ENCODE data around the gene ESPNL.
A peak's percentile ranks its signal among the peaks of the same experiment; 100 is the strongest.

ESPNL gene

DNA sequence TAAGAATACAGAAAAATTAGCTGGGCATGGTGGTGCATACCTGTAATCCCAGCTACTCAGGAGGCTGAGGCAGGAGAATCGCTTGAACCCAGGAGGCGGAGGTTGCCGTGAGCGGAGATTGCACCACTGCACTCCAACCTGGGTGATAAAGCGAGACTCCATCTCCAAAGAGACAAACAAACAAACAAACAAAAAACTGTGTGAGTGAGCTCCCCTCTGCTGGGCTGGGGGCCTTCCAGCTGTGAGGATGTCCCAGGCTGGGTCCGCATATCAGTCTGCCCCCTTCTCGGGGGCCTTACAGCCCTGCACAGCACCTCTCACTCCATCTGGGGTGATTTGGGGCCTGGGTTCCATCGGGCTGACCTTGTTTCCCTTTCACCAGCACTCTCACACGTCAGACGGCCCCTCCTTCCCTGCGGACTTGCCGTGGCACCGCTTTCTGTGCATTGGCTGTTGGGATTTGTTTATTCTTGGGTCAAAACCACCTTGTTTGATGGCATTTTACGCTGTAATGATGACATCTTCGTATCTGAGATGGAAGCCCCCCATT is 35.5 kb downstream of the ESPNL start:
- no peak overlapping the region for H3K9ac ChIP-seq
- H3K27ac ChIP-seq: peak overlapping the region in 1 of 11 experiments; percentile 22; a peak in 1 of 22 replicates
- H3K27me3 ChIP-seq: peaks cover 0 to 14% (median 0%) of the 10 kb centered on the region in 11 experiments; a peak in 8 of 22 replicates
- H4K20me1 ChIP-seq: peaks cover 0 to 5% (median 0%) of the 10 kb centered on the region in 11 experiments; a peak in 2 of 22 replicates
- H3K36me3 ChIP-seq: 0 out of 22 replicates have a peak, but pooled peaks cover 0 to 4% (median 0%) of the 10 kb centered on the region in 11 experiments
- H3K4me1 ChIP-seq: peaks cover 68 to 89% (median 81%) of the 10 kb centered on the region in 10 experiments
- H3K4me3 ChIP-seq: no peak overlapping the region
- no peaks in the 10 kb centered on the region for H3K9me3 ChIP-seq (replicated peaks in 1 of 11)
- TF ChIP-seq Cebpa-rat (IDR thresholded peaks at IDR 0.05): no peak
- no peak overlapping the region for H3K4me2 ChIP-seq

DNA sequence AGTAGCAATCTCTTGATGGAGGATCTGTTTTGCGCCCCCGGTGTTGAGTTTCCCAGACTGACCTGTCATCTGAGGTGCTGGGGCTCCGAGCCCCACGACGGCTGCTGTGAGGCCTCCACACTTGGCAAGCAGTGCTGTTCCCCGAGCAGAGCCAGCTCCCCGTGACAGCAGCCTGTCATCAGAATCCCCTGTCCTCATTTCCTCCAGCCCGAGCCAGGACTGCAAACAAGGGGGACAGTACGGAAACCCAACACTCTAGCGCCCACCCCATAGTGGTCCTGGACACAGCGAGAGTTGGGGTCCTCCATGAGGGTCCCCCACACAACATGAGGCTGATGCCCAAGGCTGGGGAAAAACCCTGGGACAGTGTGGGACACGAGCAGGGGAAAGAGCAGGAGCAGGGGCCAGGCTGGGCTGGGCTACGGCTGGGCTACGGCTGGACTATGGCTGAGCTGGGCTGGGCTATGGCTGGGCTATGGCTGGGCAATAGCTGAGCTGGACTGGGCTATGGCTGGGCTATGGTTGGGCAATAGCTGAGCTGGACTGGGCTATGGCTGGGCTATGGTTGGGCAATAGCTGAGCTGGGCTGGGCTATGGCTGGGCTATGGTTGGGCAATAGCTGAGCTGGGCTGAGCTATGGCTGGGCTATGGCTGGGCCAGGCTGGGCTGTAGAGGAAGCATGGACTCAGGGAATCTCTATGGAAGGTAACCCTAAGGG is 36.8 kb downstream of the ESPNL start:
- H4K20me1 ChIP-seq: peaks cover 0 to 18% (median 0%) of the 10 kb centered on the region in 11 experiments; a peak in 4 of 22 replicates
- H3K27me3 ChIP-seq: peaks cover 0 to 1% (median 0%) of the 10 kb centered on the region in 11 experiments; a peak in 1 of 22 replicates
- peak overlapping the region in 7 of 11 experiments; percentile 7 to 74 (median 20); a peak in 9 of 22 replicates for H3K27ac ChIP-seq
- peak overlapping the region; percentile 86 to 98 (median 95) for H3K4me2 ChIP-seq
- peaks cover 69 to 89% (median 81%) of the 10 kb centered on the region in 10 experiments for H3K4me1 ChIP-seq
- H3K4me3 ChIP-seq: no peak overlapping the region
- TF ChIP-seq Cebpa-rat (IDR thresholded peaks at IDR 0.05): peak in 7 of 11 experiments; percentile 21 to 92 (median 86); a peak in 11 of 22 replicates
- 0 out of 22 replicates have a peak, but pooled peaks cover 0 to 10% (median 0%) of the 10 kb centered on the region in 11 experiments for H3K36me3 ChIP-seq
- no peaks in the 10 kb centered on the region for H3K9me3 ChIP-seq (replicated peaks in 1 of 11)
- peak overlapping the region in 1 of 11 experiments; percentile 19; a peak in 2 of 22 replicates for H3K9ac ChIP-seq

DNA sequence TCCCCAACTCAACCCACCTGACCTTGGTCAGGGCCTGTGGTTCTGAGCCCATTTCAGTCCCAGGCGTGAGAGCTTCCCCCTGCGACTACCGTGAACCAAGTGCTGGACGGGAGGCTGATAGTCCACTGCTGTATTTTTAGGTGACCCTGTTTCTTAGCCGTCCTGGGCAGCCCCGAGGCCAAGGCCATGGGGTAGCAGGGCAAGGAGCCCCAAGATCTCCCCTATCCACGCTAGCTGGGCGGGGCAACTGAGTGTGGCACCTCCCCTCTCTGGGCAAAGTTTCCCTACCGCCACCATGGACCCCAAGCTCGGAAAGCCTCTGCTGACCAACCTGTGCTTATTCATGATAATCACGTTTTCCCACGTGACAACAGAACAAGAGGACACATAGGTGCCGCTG is 37.7 kb downstream of the ESPNL start:
- Histone ChIP-seq H3K27ac (peak overlapping the region in 10 of 11 experiments; percentile 60 to 74 (median 67); a peak in 15 of 22 replicates), H3K36me3 (0 out of 22 replicates have a peak, but pooled peaks cover 0 to 10% (median 0%) of the 10 kb centered on the region in 11 experiments), H3K27me3 (no peaks in the 10 kb centered on the region), H3K9me3 (replicated peaks in 1 of 11) (no peaks in the 10 kb centered on the region), H3K4me2 (peak overlapping the region; percentile 86 to 98 (median 95)), H3K4me1 (peaks cover 76 to 89% (median 81%) of the 10 kb centered on the region in 10 experiments), H3K4me3 (peak overlapping the region in 2 of 10 experiments; percentile 37 to 68; a peak in 3 of 20 replicates), H4K20me1 (peaks cover 0 to 27% (median 0%) of the 10 kb centered on the region in 11 experiments; a peak in 4 of 22 replicates), H3K9ac (peak overlapping the region in 8 of 11 experiments; percentile 55 to 76 (median 72); a peak in 10 of 22 replicates)
- no peak for TF ChIP-seq Cebpa-rat (IDR thresholded peaks at IDR 0.05)

DNA sequence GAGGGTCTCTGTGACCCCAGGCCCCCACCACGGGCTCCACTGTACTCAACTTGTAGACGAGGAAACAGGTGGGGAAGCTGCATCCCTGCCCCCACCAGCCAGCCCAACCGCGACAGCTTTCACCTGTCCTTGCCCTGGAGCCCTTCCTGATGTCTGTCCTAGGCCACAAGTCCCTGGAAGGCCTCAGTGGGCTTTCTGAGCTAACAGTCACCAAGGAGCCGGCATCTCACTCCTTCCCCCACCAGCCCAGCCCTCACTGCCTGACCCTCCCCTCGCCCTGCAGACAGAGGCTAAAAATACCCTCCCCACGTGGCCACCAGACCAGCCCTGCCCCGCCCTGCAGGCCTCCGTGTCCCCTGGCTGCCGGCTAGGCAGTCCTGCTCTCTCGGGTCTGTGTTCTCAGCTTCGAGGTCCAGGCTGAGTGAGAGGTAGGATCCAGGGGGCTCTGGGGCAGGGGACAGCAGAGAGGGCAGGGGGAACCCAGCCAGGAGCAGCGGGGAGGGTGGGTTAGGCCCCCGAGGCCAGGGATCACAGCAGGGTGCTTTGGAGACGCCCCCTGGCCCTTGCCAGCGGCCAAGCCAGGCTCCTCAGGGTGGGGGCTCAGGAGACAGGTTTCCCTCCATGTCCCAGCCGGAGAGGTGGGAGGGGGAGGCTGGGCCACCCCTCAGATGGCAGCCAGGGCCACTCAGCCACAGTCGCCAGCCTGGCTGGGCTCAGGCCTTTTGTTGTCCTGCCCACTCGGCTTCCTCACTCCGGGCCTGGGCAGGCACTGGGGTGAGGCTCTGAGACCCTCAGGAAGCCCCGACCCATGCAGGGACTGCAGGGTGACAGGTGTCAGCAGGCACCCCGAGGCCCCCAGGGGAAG is 38.4 kb downstream of the ESPNL start, which contains the start of gene KLHL30:
TSS of gene KLHL30 (plus strand) at position 338 of the 865 bp plus-strand sequence. CDS start 2,087 bp downstream, outside the sequence.
- H3K36me3 ChIP-seq: 0 out of 22 replicates have a peak, but pooled peaks cover 0 to 10% (median 0%) of the 10 kb centered on the region in 11 experiments
- peak within 1 kb of the TSS; percentile 26 to 68 (median 42) for H3K4me3 ChIP-seq
- peaks cover 76 to 89% (median 81%) of the 10 kb centered on the region in 10 experiments for H3K4me1 ChIP-seq
- H3K9ac ChIP-seq: peak within 1 kb of the TSS; percentile 55 to 82 (median 73)
- no peaks in the 10 kb centered on the region for H3K27me3 ChIP-seq
- H3K27ac ChIP-seq: peak within 1 kb of the TSS; percentile 60 to 74 (median 68); a peak in 21 of 22 replicates
- H3K9me3 ChIP-seq (replicated peaks in 1 of 11): no peaks in the 10 kb centered on the region
- H4K20me1 ChIP-seq: peaks cover 0 to 34% (median 0%) of the 10 kb centered on the region in 11 experiments; a peak in 4 of 22 replicates
- peak within 1 kb of the TSS; percentile 86 to 98 (median 95) for H3K4me2 ChIP-seq
- TF ChIP-seq Cebpa-rat (IDR thresholded peaks at IDR 0.05): no peak

DNA sequence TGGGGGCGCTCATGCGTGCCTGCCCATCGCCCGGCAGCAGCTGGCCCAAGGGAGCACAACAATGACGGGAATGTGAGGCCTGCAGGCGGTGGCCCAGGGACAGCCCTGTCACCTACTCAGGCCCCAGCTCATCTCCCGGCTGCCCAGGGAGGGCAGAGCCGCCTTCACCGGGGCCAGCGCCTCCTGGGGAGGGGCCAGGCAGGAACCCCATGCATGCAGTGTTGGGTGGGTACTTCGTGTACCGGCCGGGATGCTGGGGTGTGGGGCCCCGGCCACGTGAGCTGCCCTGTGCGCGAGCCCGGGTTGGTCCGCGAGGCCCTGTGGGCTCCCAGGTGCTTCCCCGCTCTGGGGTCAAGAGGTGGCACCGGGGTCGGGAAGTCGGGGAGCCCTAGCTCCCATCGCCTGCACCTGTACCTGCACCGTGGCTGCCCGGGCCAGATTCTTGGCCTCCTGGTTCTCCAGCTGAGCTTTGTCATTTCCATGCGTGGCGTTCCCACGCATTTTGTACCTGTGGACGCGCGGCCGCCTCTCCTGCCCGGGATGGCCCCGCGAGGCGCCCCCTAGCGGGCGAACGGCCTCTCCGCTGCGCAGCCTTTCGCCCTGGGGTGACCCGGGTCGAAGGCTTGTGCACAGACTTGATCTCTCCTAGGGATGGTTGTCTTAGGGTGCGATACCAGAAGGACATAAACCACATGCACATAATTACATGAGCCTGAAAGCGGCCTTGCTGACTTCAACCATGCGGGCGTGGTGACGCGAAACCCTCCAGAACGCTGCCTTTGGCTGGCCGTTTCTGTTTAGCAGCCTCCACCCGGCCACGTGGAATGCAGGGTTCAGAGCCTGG is 39.3 kb downstream of the ESPNL start:
- TF ChIP-seq Cebpa-rat (IDR thresholded peaks at IDR 0.05): no peak
- Histone ChIP-seq H3K4me3 (peak overlapping the region; percentile 26 to 68 (median 42)), H3K9ac (peak overlapping the region; percentile 55 to 82 (median 73)), H3K27me3 (no peaks in the 10 kb centered on the region), H4K20me1 (peaks cover 0 to 40% (median 0%) of the 10 kb centered on the region in 11 experiments; a peak in 4 of 22 replicates), H3K4me1 (peaks cover 79 to 89% (median 82%) of the 10 kb centered on the region in 10 experiments), H3K27ac (peak overlapping the region; percentile 60 to 74 (median 68); a peak in 21 of 22 replicates), H3K36me3 (0 out of 22 replicates have a peak, but pooled peaks cover 0 to 10% (median 0%) of the 10 kb centered on the region in 11 experiments), H3K9me3 (replicated peaks in 1 of 11) (no peaks in the 10 kb centered on the region), H3K4me2 (peak overlapping the region; percentile 86 to 98 (median 95))

DNA sequence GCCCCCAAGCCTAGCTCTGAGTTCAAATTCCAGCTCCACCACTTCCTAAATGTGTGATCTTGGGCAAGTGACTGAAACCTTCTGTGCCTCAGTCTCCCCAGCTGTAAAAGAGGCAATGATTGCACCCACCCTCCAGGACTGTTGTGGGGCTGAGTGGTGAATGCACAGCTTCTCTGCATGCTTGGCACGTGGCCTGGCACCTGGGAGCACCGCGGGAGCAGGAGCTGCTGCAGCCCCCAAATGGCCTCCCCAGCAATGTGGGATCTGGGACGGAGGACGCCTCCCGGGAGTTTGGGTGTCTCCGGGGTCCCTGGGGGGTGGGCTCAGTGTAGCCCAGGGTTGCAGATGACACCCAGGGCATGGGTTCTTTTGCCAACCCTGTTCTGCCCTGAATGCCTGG is 39.9 kb downstream of the ESPNL start:
- Histone ChIP-seq H3K9ac (no peak overlapping the region), H3K27ac (no peak overlapping the region), H3K4me2 (peak overlapping the region in 10 of 11 experiments; percentile 86 to 98 (median 96); a peak in 18 of 22 replicates), H4K20me1 (peaks cover 0 to 46% (median 0%) of the 10 kb centered on the region in 11 experiments; a peak in 4 of 22 replicates), H3K9me3 (replicated peaks in 1 of 11) (no peaks in the 10 kb centered on the region), H3K4me1 (peaks cover 79 to 94% (median 86%) of the 10 kb centered on the region in 10 experiments), H3K27me3 (no peaks in the 10 kb centered on the region), H3K4me3 (no peak overlapping the region), H3K36me3 (0 out of 22 replicates have a peak, but pooled peaks cover 0 to 10% (median 0%) of the 10 kb centered on the region in 11 experiments)
- TF ChIP-seq Cebpa-rat (IDR thresholded peaks at IDR 0.05): no peak
